KOPT-K1 (cell line): Measurements from ENCODE around the gene MGLL.

Experiments used
- H3K27ac ChIP-seq: fragments of 200-600 bp; sonication (generic); 2 replicates; pipeline ENCODE4 v1.5.1; 2016; ENCODE audit warnings: antibody characterized with exemption, mild to moderate bottlenecking, low read depth, low read length; ENCODE audit not compliant: poor library complexity, severe bottlenecking
- H3K36me3 ChIP-seq: fragments of 200-600 bp; sonication (generic); 2 replicates; pipeline ENCODE4 v1.5.1; 2017; ENCODE audit warnings: antibody characterized with exemption, mild to moderate bottlenecking, low read length, moderate library complexity; ENCODE audit not compliant: insufficient read depth
- H3K9me3 ChIP-seq: fragments of 200-600 bp; sonication (generic); 2 replicates; pipeline ENCODE4 v1.5.1; 2017; ENCODE audit warnings: antibody characterized with exemption, low read length, mild to moderate bottlenecking; ENCODE audit not compliant: insufficient read depth, poor library complexity, severe bottlenecking

MGLL gene

GRCh38 chr3:127783166-127783565, 39.1 kb downstream of the MGLL start:
- H3K27ac ChIP-seq: no peak overlapping the region
- H3K9me3 ChIP-seq: no peaks in the 10 kb centered on the region
- H3K36me3 ChIP-seq: no peaks in the 10 kb centered on the region

GRCh38 chr3:127781411-127782001, 40.8 kb downstream of the MGLL start:
- Histone ChIP-seq H3K36me3 (no peaks in the 10 kb centered on the region), H3K9me3 (peaks cover 10% of the 10 kb centered on the region), H3K27ac (no peak overlapping the region)

GRCh38 chr3:127780536-127781400, 41.5 kb downstream of the MGLL start:
- Histone ChIP-seq H3K9me3 (peaks cover 10% of the 10 kb centered on the region), H3K36me3 (no peaks in the 10 kb centered on the region), H3K27ac (no peak overlapping the region)

- peaks cover 10% of the 10 kb centered on the region for H3K9me3 ChIP-seq
- H3K27ac ChIP-seq: no peak overlapping the region
- no peaks in the 10 kb centered on the region for H3K36me3 ChIP-seq
Measured at GRCh38 chr3:127779747-127780146, 42.6 kb downstream of the MGLL start.

GRCh38 chr3:127777921-127778656, 44.2 kb downstream of the MGLL start:
- Histone ChIP-seq H3K9me3 (peaks cover 10% of the 10 kb centered on the region), H3K27ac (no peak overlapping the region), H3K36me3 (no peaks in the 10 kb centered on the region)

GRCh38 chr3:127777332-127777731, 45.0 kb downstream of the MGLL start:
- Histone ChIP-seq H3K9me3 (peaks cover 10% of the 10 kb centered on the region), H3K36me3 (no peaks in the 10 kb centered on the region), H3K27ac (no peak overlapping the region)

- Histone ChIP-seq H3K36me3 (no peaks in the 10 kb centered on the region), H3K27ac (no peak overlapping the region), H3K9me3 (peaks cover 10% of the 10 kb centered on the region)
Measured at GRCh38 chr3:127776347-127776746, 46.0 kb downstream of the MGLL start.

GRCh38 chr3:127775398-127776109, 46.8 kb downstream of the MGLL start:
- peaks cover 10% of the 10 kb centered on the region for H3K9me3 ChIP-seq
- no peaks in the 10 kb centered on the region for H3K36me3 ChIP-seq
- no peak overlapping the region for H3K27ac ChIP-seq

- Histone ChIP-seq H3K9me3 (peaks cover 10% of the 10 kb centered on the region), H3K36me3 (no peaks in the 10 kb centered on the region), H3K27ac (no peak overlapping the region)
Measured at GRCh38 chr3:127774647-127775046, 47.7 kb downstream of the MGLL start.

GRCh38 chr3:127773752-127774395, 48.4 kb downstream of the MGLL start:
- no peak overlapping the region for H3K27ac ChIP-seq
- no peaks in the 10 kb centered on the region for H3K36me3 ChIP-seq
- peaks cover 10% of the 10 kb centered on the region for H3K9me3 ChIP-seq

GRCh38 chr3:127772827-127773751, 49.2 kb downstream of the MGLL start:
- Histone ChIP-seq H3K36me3 (no peaks in the 10 kb centered on the region), H3K9me3 (peaks cover 10% of the 10 kb centered on the region), H3K27ac (no peak overlapping the region)

GRCh38 chr3:127772273-127772672, 50.0 kb downstream of the MGLL start:
- H3K36me3 ChIP-seq: no peaks in the 10 kb centered on the region
- no peak overlapping the region for H3K27ac ChIP-seq
- H3K9me3 ChIP-seq: peaks cover 6% of the 10 kb centered on the region

GRCh38 chr3:127771746-127772145, 50.6 kb downstream of the MGLL start:
- no peaks in the 10 kb centered on the region for H3K36me3 ChIP-seq
- no peak overlapping the region for H3K27ac ChIP-seq
- peaks cover under 1% of the 10 kb centered on the region for H3K9me3 ChIP-seq
